Nephron (organoid): Measurements from ENCODE around the gene CD6.

Experiments
- H3K27ac Mint-ChIP-seq, 3 experiments: 2 replicates each; pipeline ENCODE4 v1.8.0; 2020; ENCODE audit warnings: mixed read lengths in 3 of 3, mild to moderate bottlenecking in 2 of 3, moderate library complexity in 1 of 3
- H3K27me3 Mint-ChIP-seq: 2 replicates; pipeline ENCODE4 v1.8.0; 2021; ENCODE audit warnings: low read depth, mild to moderate bottlenecking, moderate library complexity, mixed read lengths
- H3K36me3 Mint-ChIP-seq: 2 replicates; pipeline ENCODE4 v1.8.0; 2020; ENCODE audit warnings: low read depth, mixed read lengths
- H3K4me1 Mint-ChIP-seq: 2 replicates; pipeline ENCODE4 v1.8.0; 2020; ENCODE audit warnings: mixed read lengths
- H3K4me3 Mint-ChIP-seq, 3 experiments: 2 replicates each; pipeline ENCODE4 v1.8.0; 2020; ENCODE audit warnings: mild to moderate bottlenecking in 3 of 3, mixed read lengths in 3 of 3, moderate library complexity in 2 of 3
- H3K9me3 Mint-ChIP-seq: 2 replicates; pipeline ENCODE4 v1.8.0; 2020; ENCODE audit warnings: mixed read lengths
- TF ChIP-seq, protein P1 (sequence below), 3 experiments: fragments of 200-600 bp; sonication (generic); IDR thresholded peaks; one replicate each; pipeline ENCODE4 v1.5.0; 2021; ENCODE audit warnings: antibody characterized with exemption in 3 of 3; ENCODE audit not compliant: unreplicated experiment in 3 of 3

The CD6 gene

DNA sequence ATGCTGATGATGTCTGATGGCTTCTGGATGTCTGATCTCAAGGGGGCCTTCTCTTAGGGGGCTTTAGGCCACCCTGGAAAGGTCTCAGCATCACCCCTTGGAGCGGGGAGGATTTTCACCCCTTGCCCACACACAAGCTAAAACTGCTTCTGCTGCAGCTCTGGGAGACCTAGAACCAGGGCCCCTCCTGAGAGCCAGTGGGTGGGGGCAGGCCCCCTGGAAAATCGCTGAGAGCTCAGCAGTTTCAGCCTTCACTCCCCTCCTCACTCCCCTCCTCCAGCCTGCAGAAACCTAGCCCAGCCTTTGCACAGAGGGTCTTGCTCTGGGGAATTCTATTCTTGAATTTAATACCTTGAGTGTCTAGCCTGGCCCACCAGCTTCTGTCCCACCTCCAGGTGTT, 17.2 kb downstream of the CD6 start:
- Mint-ChIP-seq H3K4me3 (no peak overlapping the region), H3K27me3 (peaks cover 15% of the 10 kb centered on the region), H3K9me3 (no peaks in the 10 kb centered on the region), H3K27ac (no peak overlapping the region), H3K36me3 (no peaks in the 10 kb centered on the region), H3K4me1 (peaks cover 15% of the 10 kb centered on the region)
- TF ChIP-seq, protein P1, sequence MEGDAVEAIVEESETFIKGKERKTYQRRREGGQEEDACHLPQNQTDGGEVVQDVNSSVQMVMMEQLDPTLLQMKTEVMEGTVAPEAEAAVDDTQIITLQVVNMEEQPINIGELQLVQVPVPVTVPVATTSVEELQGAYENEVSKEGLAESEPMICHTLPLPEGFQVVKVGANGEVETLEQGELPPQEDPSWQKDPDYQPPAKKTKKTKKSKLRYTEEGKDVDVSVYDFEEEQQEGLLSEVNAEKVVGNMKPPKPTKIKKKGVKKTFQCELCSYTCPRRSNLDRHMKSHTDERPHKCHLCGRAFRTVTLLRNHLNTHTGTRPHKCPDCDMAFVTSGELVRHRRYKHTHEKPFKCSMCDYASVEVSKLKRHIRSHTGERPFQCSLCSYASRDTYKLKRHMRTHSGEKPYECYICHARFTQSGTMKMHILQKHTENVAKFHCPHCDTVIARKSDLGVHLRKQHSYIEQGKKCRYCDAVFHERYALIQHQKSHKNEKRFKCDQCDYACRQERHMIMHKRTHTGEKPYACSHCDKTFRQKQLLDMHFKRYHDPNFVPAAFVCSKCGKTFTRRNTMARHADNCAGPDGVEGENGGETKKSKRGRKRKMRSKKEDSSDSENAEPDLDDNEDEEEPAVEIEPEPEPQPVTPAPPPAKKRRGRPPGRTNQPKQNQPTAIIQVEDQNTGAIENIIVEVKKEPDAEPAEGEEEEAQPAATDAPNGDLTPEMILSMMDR (IDR thresholded peaks at IDR 0.05; ENCODE audit: unreplicated experiment in 3 of 3) = no peak

DNA sequence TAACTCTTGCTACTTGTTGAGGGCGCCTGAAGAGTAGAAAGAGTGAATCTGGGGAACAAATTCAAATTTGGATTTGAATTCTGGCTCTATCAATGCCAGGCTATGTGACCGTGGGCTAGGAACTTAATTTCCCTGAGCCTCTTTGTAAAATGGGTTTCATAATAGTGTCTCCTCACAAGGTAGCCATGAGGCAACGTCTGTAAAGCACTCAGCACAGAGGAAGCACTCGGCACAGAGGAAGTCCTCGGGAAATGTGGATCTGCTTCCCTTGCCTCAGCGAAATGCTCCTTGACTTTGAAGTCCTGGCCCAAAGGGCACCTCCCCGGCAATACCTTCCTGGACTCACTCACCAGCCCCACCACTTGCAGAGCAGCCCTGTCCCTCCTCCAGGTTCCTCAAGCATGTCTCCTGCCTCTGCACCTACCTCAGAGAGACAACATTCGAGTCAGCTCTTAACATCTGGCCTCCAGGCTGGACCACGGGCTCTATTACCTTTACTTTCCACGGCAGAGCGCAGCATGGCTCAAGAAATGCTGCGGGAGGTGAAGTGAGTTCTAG, 17.7 kb downstream of the CD6 start:
- H3K4me1 Mint-ChIP-seq = peaks cover 17% of the 10 kb centered on the region
- H3K36me3 Mint-ChIP-seq = no peaks in the 10 kb centered on the region

DNA sequence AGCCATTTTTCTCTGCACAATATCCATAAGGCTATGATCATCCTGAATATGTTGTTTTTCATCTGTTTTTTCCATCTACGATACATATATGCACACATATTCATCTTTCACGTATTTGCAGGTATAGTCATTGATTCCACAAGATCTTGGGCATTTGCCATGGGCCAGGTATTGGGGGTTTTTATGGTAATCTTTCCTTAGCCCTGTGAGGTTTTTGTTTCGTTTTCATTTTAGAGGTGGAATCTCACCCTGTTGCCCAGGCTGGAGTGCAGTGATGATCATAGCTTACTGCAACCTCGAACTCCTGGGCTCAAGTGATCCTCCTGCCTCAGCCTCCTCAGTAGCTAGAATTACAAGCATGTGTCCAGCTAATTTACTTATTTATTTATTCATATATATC, 20.0 kb downstream of the CD6 start:
- TF ChIP-seq, protein P1 (IDR thresholded peaks at IDR 0.05; ENCODE audit: unreplicated experiment in 3 of 3) = no peak
- no peaks in the 10 kb centered on the region for H3K36me3 Mint-ChIP-seq
- H3K27ac Mint-ChIP-seq = no peak overlapping the region
- H3K9me3 Mint-ChIP-seq = no peaks in the 10 kb centered on the region
- peaks cover 25% of the 10 kb centered on the region for H3K4me1 Mint-ChIP-seq
- peaks cover 14% of the 10 kb centered on the region for H3K27me3 Mint-ChIP-seq
- H3K4me3 Mint-ChIP-seq = no peak overlapping the region

More for the DNA sequence above, 17.7 kb downstream of the CD6 start:
- peaks cover 19% of the 10 kb centered on the region for H3K27me3 Mint-ChIP-seq
- no peak overlapping the region for H3K4me3 Mint-ChIP-seq
- TF ChIP-seq, protein P1 (IDR thresholded peaks at IDR 0.05; ENCODE audit: unreplicated experiment in 3 of 3) = no peak
- H3K27ac Mint-ChIP-seq = no peak overlapping the region
- H3K9me3 Mint-ChIP-seq = no peaks in the 10 kb centered on the region

DNA sequence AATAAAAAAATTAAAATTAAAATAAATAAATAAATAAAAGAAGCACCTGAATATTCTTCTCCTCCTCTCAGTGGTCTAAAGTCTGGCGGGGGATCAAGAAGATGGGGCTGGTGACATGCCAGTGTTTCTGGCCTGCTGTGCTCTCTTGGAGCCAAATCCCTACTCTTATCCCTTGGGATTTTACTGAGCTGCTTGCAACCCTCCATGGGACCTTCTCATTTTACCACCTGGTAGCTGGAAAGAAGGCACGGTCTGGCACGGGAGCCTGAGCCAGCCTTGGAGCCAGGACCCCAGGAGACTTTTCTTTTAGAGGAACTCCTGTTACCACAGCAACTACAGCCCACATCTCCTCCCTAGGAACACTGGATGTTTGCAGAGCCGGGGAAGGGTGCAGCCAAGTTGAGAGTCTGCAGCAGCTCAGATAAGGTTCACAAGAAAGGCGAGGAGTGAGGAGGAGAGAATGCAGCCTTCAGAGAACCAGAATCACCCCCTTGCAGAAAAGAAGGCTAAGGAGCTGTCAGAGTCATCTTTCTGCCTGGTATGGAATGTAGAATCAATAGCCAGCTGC, 21.4 kb downstream of the CD6 start:
- Mint-ChIP-seq H3K36me3 (no peaks in the 10 kb centered on the region), H3K4me3 (no peak overlapping the region), H3K4me1 (peaks cover 29% of the 10 kb centered on the region), H3K9me3 (no peaks in the 10 kb centered on the region), H3K27me3 (peaks cover 14% of the 10 kb centered on the region), H3K27ac (peak overlapping the region in 2 of 3 experiments; percentile 41 to 59)
- TF ChIP-seq, protein P1 (IDR thresholded peaks at IDR 0.05; ENCODE audit: unreplicated experiment in 3 of 3) = no peak

DNA sequence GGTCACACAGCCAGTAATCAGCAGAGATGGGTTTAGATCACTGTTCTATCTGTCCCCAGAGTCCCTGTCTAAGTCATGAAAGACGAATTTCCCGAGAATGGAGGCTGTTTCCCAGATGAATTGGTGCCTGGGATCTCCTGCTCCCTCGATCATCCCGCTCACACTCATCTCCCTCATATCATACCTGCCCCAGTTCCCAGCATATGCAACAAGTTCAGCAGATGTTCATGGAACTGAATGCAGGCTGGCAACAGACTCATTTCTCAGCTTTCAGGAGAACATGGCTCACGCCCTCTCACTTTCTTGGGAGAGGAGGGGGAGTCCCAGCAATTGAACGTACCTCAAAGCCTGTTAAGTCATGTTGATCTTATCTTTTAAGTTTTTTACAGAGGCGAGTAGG, 22.1 kb downstream of the CD6 start:
- Mint-ChIP-seq H3K4me3 (no peak overlapping the region), H3K27ac (peak overlapping the region in 2 of 3 experiments; percentile 41 to 59), H3K36me3 (no peaks in the 10 kb centered on the region), H3K4me1 (peaks cover 29% of the 10 kb centered on the region), H3K27me3 (peaks cover 14% of the 10 kb centered on the region), H3K9me3 (no peaks in the 10 kb centered on the region)
- TF ChIP-seq, protein P1 (IDR thresholded peaks at IDR 0.05; ENCODE audit: unreplicated experiment in 3 of 3) = no peak

DNA sequence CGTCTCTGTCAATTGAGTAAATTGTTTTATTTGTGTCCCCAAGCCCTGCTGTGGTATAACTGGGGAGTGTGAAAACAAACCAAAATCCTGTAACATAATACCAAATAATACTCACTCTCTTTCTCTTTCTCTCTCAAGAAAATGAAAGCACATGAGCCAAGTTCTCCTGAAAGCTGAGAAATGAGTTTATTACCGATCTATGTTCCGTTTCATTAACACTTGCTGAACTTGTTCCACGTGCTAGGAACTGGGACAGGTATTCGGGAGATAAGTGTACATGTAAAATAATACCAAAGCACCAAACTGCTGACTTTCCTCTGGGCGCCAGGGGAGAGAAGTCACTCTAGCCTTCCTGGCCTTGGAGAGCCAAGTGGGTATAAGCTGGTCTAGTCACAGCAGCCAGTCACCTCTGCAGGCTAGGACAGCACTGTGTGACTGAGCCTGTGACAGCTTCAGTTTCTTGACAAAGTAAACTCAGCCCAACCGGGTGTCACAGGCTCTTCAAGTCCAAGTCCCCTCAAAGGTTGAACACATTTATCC, 23.1 kb downstream of the CD6 start:
- Mint-ChIP-seq H3K36me3 (no peaks in the 10 kb centered on the region), H3K4me1 (peaks cover 29% of the 10 kb centered on the region), H3K27me3 (peaks cover 14% of the 10 kb centered on the region), H3K27ac (peak overlapping the region in 2 of 3 experiments; percentile 10 to 12), H3K4me3 (no peak overlapping the region), H3K9me3 (no peaks in the 10 kb centered on the region)
- TF ChIP-seq, protein P1 (IDR thresholded peaks at IDR 0.05; ENCODE audit: unreplicated experiment in 3 of 3) = no peak
